Mucosa of stomach (tissue), 1 donor: ENCODE data around the gene PRLR.

Experiments
- H3K27me3 ChIP-seq: one replicate; pipeline ENCODE4 v1.7.0; 2013; ENCODE audit warnings: mild to moderate bottlenecking, low read length; ENCODE audit not compliant: control insufficient read depth, insufficient read depth
- H3K36me3 ChIP-seq: one replicate; pipeline ENCODE4 v1.7.0; 2013; ENCODE audit warnings: low read length; ENCODE audit not compliant: control insufficient read depth, insufficient read depth
- H3K4me1 ChIP-seq: one replicate; pipeline ENCODE4 v1.7.0; 2013; ENCODE audit warnings: mild to moderate bottlenecking, low read length; ENCODE audit not compliant: control insufficient read depth, insufficient read depth
- H3K4me3 ChIP-seq: one replicate; pipeline ENCODE4 v1.7.0; 2013; ENCODE audit warnings: low read length
- H3K9ac ChIP-seq: one replicate; pipeline ENCODE4 v1.7.0; 2013; ENCODE audit warnings: mild to moderate bottlenecking, low read length, moderate library complexity
- H3K9me3 ChIP-seq: one replicate; pipeline ENCODE4 v1.7.0; 2013; ENCODE audit warnings: mild to moderate bottlenecking, low read length, moderate library complexity; ENCODE audit not compliant: control insufficient read depth
- donor health status: Pancreatic carcinoma.

The PRLR gene

DNA sequence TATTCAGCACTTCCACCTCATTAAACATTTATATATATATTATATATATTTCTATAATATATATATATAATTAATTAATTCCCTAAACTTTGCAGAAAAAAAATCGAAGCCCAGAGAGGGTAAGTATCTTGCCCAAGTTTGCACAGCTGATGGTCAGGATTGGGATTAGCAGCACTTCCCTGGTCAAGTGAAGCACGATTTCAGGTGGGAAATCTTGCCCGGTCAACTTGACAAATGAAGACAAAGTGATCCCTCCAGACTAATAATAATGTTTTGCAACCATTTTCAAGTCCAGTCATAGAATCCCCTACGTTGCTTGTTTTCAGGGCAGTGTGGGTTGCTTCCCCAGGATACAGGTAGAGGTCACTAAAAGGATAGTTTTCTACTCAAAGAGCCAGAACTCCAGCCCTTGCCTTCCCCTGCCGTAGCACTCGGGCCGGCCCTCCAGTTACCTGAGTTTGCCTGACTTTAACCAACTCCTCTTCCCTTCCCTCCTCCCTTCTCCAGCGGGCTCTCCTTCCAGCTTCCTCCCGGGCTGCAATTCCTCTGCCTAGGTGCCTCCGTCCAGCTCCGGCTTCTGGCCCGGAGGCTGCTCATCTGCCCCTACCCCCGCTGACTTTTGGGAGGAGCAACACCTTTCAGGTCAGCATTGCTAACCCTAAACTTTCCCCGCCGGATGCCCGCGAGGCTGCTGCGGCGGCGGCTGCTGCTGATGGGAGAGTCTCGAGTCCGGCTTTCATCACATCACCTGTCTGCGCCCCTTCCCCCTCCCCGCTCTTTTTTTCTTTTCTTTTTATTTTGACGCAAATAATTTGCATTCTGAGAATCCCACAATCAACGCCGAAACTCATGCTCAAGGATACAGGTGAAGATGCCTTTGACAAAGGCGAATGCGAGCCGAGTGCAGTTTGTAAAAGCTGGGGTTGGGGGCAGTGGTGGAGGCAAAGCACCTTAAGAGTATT lies 930 bp downstream of the PRLR start:
- peak overlapping the region; percentile 87 for H3K4me3 ChIP-seq
- H3K36me3 ChIP-seq: no peaks in the 10 kb centered on the region
- H3K9me3 ChIP-seq: no peaks in the 10 kb centered on the region
- H3K9ac ChIP-seq: peak overlapping the region; percentile 89
- no peaks in the 10 kb centered on the region for H3K27me3 ChIP-seq
- H3K4me1 ChIP-seq: peaks cover 22% of the 10 kb centered on the region

GRCh38 chr5:35228310-35228709 lies 2.0 kb downstream of the PRLR start:
- H3K4me3 ChIP-seq: no peak overlapping the region
- no peaks in the 10 kb centered on the region for H3K36me3 ChIP-seq
- no peaks in the 10 kb centered on the region for H3K27me3 ChIP-seq
- H3K9ac ChIP-seq: no peak overlapping the region
- no peaks in the 10 kb centered on the region for H3K9me3 ChIP-seq
- peaks cover 23% of the 10 kb centered on the region for H3K4me1 ChIP-seq

- no peaks in the 10 kb centered on the region for H3K9me3 ChIP-seq
- no peak overlapping the region for H3K4me3 ChIP-seq
- H3K4me1 ChIP-seq: peaks cover 23% of the 10 kb centered on the region
- no peaks in the 10 kb centered on the region for H3K27me3 ChIP-seq
- no peak overlapping the region for H3K9ac ChIP-seq
- no peaks in the 10 kb centered on the region for H3K36me3 ChIP-seq
These were observed 2.6 kb downstream of the PRLR start for GRCh38 chr5:35227720-35228119.

GRCh38 chr5:35223787-35224395 lies 6.4 kb downstream of the PRLR start:
- no peaks in the 10 kb centered on the region for H3K36me3 ChIP-seq
- H3K27me3 ChIP-seq: no peaks in the 10 kb centered on the region
- no peaks in the 10 kb centered on the region for H3K9me3 ChIP-seq
- no peak overlapping the region for H3K4me3 ChIP-seq
- H3K4me1 ChIP-seq: peaks cover 12% of the 10 kb centered on the region
- H3K9ac ChIP-seq: no peak overlapping the region

DNA sequence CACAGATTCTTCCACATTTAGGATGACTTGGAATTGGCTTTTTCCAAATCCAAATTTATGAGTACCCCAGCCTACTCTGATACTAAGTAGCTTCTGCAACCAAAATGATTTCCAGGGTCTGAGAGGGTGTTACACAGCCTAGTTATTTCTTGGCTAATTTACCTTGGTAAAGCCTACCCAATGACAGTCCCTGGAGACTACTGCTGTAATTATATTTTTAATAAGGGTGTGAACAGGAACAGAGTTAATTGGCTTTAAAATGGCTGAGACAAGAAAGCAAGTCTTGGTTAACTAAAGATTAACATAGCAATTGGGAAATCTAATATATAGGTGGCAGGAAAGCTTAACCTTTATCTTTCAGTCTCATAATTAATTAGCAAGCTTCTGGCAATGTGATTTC lies 9.3 kb downstream of the PRLR start:
- Histone ChIP-seq H3K4me3 (no peak overlapping the region), H3K9ac (no peak overlapping the region), H3K4me1 (peaks cover 7% of the 10 kb centered on the region), H3K36me3 (no peaks in the 10 kb centered on the region), H3K9me3 (no peaks in the 10 kb centered on the region), H3K27me3 (no peaks in the 10 kb centered on the region)

DNA sequence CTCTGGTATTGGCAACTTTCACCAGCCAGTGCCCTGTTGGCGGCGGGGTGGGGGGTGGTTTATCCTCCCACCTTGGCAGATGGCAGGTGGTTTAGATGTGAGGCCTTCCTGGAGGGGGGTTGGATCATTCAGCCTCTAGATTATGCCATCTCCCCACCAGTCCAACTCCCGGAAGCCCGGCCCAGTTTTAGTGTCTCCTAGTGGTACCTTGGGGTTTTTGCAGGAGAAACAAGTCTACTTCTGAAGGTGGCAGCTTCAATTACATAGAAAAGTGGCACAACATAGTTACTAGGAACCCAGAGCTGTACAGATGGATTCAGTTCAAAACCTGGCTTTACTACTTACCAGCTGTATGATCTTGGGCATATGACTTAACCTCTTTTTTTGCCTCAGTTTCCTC lies 11.3 kb downstream of the PRLR start:
- Histone ChIP-seq H3K4me3 (no peak overlapping the region), H3K4me1 (peaks cover 5% of the 10 kb centered on the region), H3K9me3 (no peaks in the 10 kb centered on the region), H3K27me3 (no peaks in the 10 kb centered on the region), H3K9ac (no peak overlapping the region), H3K36me3 (no peaks in the 10 kb centered on the region)

DNA sequence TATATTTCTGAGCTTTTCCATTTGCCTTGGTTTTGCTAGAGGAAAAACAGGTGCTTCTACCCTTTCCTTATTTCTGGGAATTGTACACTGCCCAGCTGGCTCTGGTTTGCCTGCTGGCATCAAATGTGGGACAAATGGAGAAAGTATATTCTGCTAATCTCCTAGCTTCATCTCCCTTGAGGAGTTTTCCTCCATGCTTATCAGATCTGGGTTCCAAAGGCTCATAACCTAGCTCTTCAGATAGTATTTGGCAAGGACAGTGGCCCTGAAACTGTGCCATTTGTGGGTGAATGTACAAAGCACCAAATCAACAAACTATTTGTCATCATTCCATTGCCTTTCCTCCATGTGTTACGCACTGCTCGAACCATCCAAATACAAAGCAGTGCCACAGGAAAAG lies 16.2 kb downstream of the PRLR start:
- Histone ChIP-seq H3K36me3 (no peaks in the 10 kb centered on the region), H3K9me3 (no peaks in the 10 kb centered on the region), H3K27me3 (no peaks in the 10 kb centered on the region), H3K4me3 (no peak overlapping the region), H3K4me1 (peaks cover 10% of the 10 kb centered on the region), H3K9ac (no peak overlapping the region)

DNA sequence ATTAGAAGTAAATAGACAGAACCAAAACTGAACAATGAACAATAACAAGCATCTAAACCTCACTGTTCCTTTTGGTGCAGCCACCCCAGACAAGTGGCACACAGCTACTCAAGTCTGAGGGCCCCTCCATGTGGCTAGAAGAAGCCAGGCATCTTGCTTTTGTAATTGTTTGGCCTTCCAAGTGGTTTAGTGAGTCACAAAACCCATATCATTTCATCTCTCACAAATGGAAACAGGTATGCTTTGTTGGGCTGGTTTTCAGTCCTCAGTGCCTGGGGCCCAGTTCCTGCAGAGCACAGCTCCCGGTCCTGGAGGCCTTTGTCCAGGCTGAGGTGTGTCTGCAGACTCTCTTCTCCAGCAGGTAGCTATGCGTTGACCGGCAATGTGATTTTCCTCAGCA lies 16.7 kb downstream of the PRLR start:
- no peak overlapping the region for H3K4me3 ChIP-seq
- H3K4me1 ChIP-seq: peaks cover 10% of the 10 kb centered on the region

GRCh38 chr5:35212122-35212982 lies 17.9 kb downstream of the PRLR start:
- Histone ChIP-seq H3K36me3 (no peaks in the 10 kb centered on the region), H3K4me3 (no peak overlapping the region), H3K4me1 (peaks cover 10% of the 10 kb centered on the region), H3K9me3 (no peaks in the 10 kb centered on the region), H3K9ac (no peak overlapping the region), H3K27me3 (no peaks in the 10 kb centered on the region)

More for the DNA sequence above, 16.7 kb downstream of the PRLR start:
- Histone ChIP-seq H3K9ac (no peak overlapping the region), H3K27me3 (no peaks in the 10 kb centered on the region), H3K36me3 (no peaks in the 10 kb centered on the region), H3K9me3 (no peaks in the 10 kb centered on the region)

GRCh38 chr5:35209862-35210261 lies 20.4 kb downstream of the PRLR start:
- no peak overlapping the region for H3K4me3 ChIP-seq
- no peaks in the 10 kb centered on the region for H3K27me3 ChIP-seq
- H3K36me3 ChIP-seq: no peaks in the 10 kb centered on the region
- H3K4me1 ChIP-seq: peaks cover 10% of the 10 kb centered on the region
- no peaks in the 10 kb centered on the region for H3K9me3 ChIP-seq
- no peak overlapping the region for H3K9ac ChIP-seq

- H3K9ac ChIP-seq: no peak overlapping the region
- no peaks in the 10 kb centered on the region for H3K9me3 ChIP-seq
- no peaks in the 10 kb centered on the region for H3K36me3 ChIP-seq
- no peaks in the 10 kb centered on the region for H3K4me1 ChIP-seq
- H3K27me3 ChIP-seq: no peaks in the 10 kb centered on the region
- H3K4me3 ChIP-seq: no peak overlapping the region
These were observed 24.7 kb downstream of the PRLR start for GRCh38 chr5:35205606-35206005.

- no peak overlapping the region for H3K9ac ChIP-seq
- no peak overlapping the region for H3K4me3 ChIP-seq
These were observed 25.1 kb downstream of the PRLR start for GRCh38 chr5:35205186-35205585.

More at GRCh38 chr5:35205186-35205585, 25.1 kb downstream of the PRLR start:
- no peaks in the 10 kb centered on the region for H3K36me3 ChIP-seq
- H3K4me1 ChIP-seq: peaks cover under 1% of the 10 kb centered on the region
- H3K9me3 ChIP-seq: no peaks in the 10 kb centered on the region
- no peaks in the 10 kb centered on the region for H3K27me3 ChIP-seq
